Activated CD4-positive, CD25-positive, alpha-beta regulatory T cell treated with anti-CD3 and anti-CD28 coated beads, Interleukin-2, amount 50 U/mL, for 72 hours (primary cell): ENCODE measurements around the gene ACOX2.
"Not testable (repeated sequence)": the region's sequence is repeated elsewhere in the genome, so short reads cannot be mapped to it uniquely, and the experiment has no call there.

Experiments
- DNase-seq: peaks from one replicate; pipeline ENCODE4 v3.0.0; 2021

ACOX2 gene

DNA sequence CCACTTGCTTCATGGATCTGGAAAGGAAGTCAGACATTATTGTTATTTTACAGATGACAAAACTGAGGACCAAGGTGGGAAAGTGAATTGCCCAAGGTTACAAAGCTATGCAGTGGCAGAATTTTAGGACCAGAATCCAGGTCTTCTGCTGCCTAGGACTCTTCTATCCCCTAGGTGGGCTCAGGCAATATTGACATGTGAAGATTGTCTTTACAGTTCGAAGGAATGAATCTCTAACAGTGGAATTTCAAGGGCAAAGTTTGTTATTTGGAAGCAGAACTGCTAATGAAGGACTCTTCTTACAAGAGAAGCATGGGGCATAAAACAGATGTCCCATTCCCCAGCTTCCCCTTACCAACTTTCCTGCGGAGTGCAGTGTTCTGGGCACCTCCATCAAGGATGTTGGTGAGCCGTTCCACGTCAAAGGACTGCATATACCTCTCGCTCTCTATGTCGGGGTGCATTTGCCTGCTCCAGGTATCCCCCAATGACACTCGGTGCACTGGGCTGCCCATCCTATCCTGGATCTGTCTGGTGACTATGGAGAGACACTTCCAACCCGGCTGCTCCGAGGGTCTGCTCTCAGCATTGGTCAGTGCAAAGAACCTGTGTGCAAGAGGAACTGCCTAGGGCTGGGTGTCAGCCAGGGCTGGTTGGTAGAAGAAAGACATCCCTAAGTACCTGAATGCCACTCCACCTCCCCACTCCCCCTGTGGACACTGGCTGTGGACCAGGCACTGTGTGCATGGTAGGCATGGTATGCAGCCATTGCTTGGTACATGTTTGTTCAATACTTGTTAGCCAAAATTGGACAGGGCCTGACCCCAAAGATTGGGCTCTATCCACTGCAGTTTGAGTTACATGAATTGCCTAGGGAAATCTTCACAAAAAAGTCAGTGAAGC lies 2.1 kb downstream of the ACOX2 start:
- DNase-seq = no peak

GRCh38 chr3:58532794-58533220 lies 4.2 kb downstream of the ACOX2 start:
- peak; percentile 80 for DNase-seq

DNA sequence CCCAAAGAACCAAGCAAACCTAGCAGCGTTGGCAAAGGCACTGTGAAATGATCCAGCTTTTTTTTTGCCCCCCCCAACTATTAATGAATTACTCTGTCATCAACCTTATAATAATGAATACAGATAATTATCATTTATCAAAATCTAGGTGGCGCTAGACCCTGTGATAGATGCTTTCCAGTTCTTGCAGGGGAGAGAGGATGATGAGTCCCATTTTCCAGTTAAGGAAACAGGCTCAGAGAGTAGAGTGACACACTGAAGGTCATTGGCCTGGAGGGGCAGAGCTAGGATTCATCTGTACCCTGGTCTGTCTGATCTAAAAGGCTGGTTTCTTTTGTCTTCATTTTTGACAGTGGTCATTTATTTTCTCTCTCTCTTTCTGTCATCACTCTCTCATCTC lies 5.0 kb downstream of the ACOX2 start:
- DNase-seq = no peak

DNA sequence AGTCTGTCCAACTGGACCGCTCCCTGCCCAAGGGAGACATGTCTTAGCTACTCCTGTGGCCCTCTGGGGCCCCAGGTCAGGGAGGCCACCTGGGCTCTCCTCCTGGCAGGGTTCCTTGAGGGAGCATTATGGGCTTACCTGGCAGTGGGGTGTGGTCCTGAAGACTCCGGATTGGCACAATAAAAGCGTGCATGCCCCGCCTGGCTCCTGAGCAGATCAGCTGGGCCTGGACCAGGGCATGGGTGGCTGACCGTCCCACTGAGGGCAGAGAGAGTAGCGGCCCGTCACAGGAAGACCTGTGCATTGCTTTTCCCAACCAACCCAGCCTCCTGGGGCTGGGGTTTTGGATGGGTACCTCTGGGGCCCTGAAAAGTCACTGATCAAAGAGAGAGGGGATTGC lies 5.4 kb downstream of the ACOX2 start:
- DNase-seq = no peak

DNA sequence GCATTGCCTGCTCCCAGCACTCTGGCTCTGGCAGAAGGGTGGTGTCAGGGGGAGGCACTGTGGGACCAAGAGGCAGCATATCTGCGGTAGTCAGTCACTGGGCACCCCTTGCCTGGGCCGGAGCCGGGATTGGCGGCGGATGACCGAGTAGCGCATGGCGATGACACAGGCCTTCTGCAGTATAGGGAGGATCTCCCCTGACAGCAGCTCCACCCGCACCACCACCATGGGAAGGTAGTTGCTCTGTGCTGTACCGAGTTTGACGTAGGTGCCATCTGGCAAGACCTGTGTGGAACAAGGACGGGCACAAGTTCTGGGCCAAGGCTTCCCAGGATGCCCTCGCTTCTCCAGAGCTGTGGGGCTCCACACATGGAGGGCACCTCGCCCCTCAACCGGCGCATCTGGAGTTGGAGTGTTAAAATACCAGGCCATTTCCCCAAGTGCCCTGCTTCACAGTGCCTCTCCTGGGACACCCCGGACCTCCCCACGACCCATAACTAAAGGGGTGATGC lies 6.6 kb downstream of the ACOX2 start:
- DNase-seq = no peak

GRCh38 chr3:58529516-58530353 lies 7.3 kb downstream of the ACOX2 start:
- no peak for DNase-seq

GRCh38 chr3:58528629-58529028 lies 8.4 kb downstream of the ACOX2 start:
- DNase-seq = no peak

DNA sequence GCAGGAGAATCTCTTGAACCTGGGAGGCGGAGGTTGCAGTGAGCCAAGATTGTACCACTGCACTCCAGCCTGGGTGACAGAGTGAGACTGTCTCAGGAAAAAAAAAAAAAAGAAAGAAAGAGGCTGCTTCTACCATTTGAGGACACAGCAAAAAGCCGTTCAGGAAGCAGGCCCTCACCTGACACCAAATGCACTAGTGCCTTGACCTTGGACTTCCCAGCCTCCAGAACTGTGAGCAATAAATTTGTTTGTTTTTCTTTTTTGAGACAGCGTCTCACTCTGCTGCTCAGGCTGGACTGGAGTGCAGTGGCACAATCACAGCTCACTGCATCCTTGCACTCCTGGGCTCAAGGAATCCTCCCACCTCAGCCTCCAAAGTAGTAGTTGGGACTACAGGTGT lies 9.6 kb downstream of the ACOX2 start:
- DNase-seq = not testable (repeated sequence)

DNA sequence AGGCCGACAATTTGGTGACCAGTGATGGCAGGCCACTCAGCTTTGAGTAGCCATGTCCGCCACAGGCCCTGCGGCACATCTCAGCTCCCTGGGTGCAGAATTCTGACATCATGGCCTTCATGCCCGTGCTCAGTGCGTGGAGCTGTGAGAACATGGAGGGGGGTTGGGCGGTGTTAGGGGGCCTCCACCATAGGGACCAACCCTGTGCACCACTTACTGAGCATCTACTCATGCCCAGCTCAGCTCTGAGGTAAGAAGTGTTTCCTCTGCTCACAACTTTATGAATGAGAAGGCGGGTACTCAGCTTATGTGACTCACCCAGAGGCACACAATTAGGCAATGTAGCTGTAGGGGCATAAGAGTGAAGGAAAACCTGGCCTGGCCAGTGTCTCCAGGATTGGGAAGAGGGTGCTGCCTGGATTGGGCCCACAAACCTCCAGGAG lies 10.5 kb downstream of the ACOX2 start:
- DNase-seq = no peak

DNA sequence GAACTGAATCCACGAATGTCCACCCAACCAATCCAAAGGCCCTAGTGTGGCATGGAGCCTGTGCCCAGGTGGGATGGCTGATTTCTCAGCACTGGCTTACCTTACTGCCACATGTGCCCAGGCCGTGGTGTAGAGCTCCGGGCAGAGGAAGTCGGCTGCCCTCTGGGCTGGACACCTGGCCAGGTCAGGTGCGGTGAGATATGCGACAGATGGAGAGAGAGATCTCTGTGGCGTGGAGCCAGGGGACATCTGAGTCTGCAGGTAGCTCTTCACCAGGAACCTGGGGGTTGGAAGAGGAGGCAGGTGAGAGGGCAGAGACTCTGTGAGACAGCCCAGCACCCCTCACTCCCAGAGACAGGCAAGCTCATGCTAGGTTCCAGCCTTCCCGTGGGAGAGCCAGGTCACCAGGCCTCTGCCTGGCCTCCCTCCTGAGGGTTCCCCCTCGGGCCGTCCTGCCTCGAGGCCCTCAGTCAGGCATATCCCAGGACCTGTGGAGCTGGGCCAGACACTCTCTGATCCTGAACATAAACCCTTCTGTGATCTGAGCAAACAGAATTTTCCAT lies 12.6 kb downstream of the ACOX2 start:
- DNase-seq = no peak

- no peak for DNase-seq
Measured at GRCh38 chr3:58522759-58523425, 14.1 kb downstream of the ACOX2 start.

DNA sequence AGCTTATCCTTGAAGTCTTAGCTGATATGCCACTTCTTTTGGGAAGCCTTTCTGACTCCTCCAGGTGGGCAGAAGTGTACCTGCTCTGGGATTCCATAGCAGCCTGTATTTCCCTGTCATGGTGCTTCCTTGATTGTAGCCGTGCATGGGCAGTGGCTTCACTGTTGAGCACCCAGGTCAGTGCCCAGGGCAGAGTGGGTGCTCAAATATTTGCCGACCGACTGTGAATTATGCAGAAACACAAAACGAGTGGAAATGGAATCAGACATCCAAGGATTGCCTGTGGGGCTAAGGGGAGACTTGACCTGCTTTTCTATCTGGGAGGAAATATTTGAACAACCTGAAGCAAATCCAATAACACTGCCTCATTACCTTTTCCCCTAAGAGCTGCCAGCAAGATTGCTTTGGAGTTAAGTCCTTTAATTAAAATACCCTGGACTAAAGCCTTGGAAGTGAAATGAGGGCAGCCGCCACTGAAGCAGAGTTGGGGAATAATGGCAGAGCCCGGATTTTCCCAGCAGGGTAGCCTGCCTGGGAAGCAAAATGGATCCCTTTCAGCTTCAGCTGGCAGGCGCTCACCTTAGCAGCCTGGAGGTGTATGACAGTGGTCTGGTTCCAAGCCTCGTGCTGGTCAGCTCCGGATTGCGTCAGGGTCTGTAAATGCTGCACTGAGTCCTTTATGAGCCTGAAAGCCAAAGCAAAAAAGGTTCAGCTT lies 14.9 kb downstream of the ACOX2 start:
- no peak for DNase-seq

- no peak for DNase-seq
Measured at GRCh38 chr3:58521336-58521670, 15.7 kb downstream of the ACOX2 start.

- DNase-seq = no peak
Measured at GRCh38 chr3:58520403-58521335, 16.3 kb downstream of the ACOX2 start.

DNA sequence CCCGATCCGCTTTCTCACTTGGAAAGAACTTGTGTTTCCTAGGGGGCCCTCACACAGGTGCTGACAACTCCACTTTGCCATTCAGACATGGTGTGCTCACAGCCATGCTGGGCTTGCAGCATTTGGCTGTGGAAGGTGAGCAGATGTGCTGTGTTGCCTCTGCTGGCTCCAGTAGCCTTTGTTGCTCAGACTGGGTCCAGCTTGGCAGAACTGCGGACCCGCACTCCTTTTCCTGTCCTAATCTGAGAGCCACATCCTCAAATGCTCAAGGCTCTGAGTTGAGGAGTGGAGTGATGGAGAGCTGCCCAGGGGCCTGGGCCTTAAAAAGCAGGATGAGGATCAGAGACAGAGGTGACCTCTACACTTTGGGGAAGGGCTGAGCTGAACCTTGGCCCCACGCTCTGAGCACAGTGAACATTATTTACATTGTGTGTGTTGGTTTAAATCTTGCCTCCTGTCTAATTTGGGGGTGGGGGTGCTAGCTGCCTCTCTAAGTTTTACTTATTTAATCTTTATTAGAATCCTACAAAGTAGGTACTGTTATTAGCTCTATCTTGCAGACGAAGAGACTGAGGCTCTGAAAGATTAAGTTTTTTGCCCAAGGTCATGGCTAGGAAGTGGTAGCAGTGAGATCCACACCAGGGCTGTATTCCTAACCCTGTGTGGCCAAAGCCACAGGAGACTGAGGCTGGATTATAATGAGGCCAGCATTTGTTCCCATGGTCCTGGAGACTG lies 17.2 kb downstream of the ACOX2 start:
- no peak for DNase-seq

DNA sequence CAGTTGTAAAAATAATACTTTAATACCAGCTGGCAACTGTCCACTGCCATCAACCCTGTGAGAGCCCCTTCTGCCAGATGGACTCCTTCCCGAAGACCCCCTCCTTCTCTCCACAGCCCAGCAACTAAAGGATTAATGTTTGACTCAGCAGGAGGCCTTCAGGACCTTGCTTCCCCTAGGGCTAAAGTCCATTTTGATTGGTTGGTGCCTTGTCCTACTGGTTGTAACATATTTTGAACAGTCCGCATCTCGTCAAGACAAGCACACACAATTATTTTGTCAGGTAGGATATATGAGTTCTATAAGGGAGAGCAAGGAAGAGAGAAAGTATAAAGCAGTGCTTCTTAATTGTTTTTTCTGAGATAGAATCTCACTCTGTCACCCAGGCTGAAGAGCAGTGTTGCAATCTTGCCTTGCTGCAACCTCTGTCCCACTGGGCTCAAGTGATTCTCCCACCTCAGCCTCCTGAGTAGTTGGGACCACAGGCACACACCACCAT lies 18.6 kb downstream of the ACOX2 start:
- DNase-seq = no peak

DNA sequence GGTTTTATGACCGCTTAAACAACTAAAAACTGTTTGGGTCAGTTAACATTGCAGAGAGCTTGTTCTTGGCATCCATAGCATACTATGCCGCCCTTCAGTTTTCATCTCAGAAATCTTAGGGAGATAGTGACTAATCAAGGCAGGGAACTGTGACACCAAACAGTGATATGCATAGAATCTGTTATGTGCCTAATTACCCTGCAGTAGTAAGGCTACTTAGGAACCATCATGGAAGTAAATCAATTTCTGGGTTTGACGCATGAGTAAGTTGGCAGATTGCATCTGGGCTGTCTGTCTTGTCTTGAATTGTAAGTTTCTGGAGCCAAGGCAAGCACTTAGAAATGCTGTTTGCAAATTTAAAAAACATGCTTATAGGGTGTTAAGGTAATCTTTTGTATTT lies 22.6 kb downstream of the ACOX2 start:
- no peak for DNase-seq

GRCh38 chr3:58508437-58508836 lies 28.6 kb downstream of the ACOX2 start:
- no peak for DNase-seq

GRCh38 chr3:58507356-58508078 lies 29.5 kb downstream of the ACOX2 start:
- no peak for DNase-seq
